Activated naive CD4-positive, alpha-beta T cell treated with anti-CD3 and anti-CD28 coated beads, Interleukin-2, amount 50 U/mL, for 72 hours (primary cell): ENCODE results near the gene THRA. TPM values are rescaled to one million over a fixed set of nuclear protein-coding genes. Genes with fewer than 3 reads are reported as not detected.

ENCODE experiments used
- ATAC-seq, 2 donors: fragments of 150-1000 bp; cut with Tn5 transposase; 2 replicates each; pipeline ENCODE4 v1.10.0; 2021; ENCODE audit warnings: mild to moderate bottlenecking in 2 of 2, moderate library complexity in 2 of 2
- DNase-seq, 2 donors: peaks; one replicate each; pipeline ENCODE4 v3.0.0; 2021 to 2022; ENCODE audit warnings: low spot score in 2 of 2
- H3K27ac Mint-ChIP-seq, 2 donors: one replicate each; pipeline ENCODE4 v1.8.0; 2022; ENCODE audit warnings: mild to moderate bottlenecking in 2 of 2, mixed read lengths in 2 of 2
- H3K36me3 Mint-ChIP-seq, 2 donors: one replicate each; pipeline ENCODE4 v1.8.0; 2022; ENCODE audit warnings: mixed read lengths in 2 of 2
- H3K9me3 Mint-ChIP-seq, 2 donors: one replicate each; pipeline ENCODE4 v1.8.0; 2022; ENCODE audit warnings: mixed read lengths in 2 of 2
- total RNA-seq, 2 donors: library from RNA; stranded (reverse); gene quantifications; one replicate each; pipeline ENCODE4 v1.2.3, GENCODE V29; 2022

THRA gene
- total RNA-seq, 2 donors from 2014 or later: 14.5 to 19.3 TPM

DNA sequence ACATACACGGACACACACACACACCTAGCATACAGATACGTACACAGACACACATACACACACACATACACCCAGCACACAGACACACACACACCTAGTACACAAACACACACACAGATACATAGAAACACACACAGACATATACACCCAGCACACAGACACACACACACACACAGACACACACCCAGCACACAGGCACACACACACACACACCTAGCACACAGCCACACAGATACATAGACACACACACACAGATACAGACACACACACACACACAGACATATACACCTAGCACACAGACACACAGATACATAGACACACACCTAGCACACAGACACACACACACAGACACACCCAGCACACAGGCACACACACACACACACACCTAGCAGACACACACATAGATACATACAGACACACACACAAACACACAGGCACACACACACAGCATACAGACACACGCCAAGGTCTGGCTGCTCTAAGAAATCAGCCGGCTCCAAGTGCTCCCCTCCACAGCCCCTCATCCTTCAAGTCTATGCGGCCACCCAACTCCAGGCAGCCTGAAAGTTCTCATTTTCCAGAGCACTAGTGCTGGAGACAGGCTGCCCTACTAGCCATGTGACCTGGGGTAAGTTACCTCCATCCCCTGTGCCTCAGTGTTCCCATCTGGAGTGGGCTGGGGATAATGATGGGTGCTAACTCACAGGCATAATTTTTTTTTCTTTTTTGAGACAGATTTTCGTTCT is 24.5 kb downstream of the THRA start:
- Mint-ChIP-seq H3K27ac (peak overlapping the region in 1 of 2 donors; percentile 1), H3K9me3 (no peaks in the 10 kb centered on the region), H3K36me3 (no peaks in the 10 kb centered on the region)
- ATAC-seq: no peak
- DNase-seq: no peak

DNA sequence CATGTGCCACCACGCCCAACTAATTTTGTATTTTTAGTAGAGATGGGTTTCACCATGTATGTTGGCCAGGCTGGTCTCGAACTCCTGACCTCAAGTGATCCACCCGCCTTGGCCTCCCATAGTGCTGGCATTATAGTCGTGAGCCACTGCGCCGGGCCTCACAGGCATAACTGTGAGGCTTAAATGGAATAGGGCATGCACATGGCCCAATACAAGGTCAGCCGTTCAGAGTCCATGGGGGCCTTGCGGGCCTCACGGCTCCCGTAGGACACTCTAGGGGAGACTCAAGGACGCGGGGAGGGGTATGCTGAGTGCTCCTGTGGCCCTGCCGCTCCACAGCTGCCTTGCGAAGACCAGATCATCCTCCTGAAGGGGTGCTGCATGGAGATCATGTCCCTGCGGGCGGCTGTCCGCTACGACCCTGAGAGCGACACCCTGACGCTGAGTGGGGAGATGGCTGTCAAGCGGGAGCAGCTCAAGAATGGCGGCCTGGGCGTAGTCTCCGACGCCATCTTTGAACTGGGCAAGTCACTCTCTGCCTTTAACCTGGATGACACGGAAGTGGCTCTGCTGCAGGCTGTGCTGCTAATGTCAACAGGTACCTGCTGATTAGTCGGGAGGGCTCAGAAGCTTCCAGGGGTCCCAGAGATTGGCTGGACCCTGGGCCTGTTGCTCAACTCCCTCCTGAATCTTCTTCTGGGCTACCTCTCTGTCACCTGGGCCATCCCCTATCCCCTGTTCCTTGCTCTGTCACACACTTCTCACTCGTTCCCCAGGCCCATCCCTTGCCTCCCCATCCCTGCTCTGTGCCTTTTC is 25.3 kb downstream of the THRA start:
- H3K27ac Mint-ChIP-seq: peak overlapping the region in 1 of 2 donors; percentile 1
- H3K36me3 Mint-ChIP-seq: no peaks in the 10 kb centered on the region
- no peak for DNase-seq
- ATAC-seq: no peak
- no peaks in the 10 kb centered on the region for H3K9me3 Mint-ChIP-seq

DNA sequence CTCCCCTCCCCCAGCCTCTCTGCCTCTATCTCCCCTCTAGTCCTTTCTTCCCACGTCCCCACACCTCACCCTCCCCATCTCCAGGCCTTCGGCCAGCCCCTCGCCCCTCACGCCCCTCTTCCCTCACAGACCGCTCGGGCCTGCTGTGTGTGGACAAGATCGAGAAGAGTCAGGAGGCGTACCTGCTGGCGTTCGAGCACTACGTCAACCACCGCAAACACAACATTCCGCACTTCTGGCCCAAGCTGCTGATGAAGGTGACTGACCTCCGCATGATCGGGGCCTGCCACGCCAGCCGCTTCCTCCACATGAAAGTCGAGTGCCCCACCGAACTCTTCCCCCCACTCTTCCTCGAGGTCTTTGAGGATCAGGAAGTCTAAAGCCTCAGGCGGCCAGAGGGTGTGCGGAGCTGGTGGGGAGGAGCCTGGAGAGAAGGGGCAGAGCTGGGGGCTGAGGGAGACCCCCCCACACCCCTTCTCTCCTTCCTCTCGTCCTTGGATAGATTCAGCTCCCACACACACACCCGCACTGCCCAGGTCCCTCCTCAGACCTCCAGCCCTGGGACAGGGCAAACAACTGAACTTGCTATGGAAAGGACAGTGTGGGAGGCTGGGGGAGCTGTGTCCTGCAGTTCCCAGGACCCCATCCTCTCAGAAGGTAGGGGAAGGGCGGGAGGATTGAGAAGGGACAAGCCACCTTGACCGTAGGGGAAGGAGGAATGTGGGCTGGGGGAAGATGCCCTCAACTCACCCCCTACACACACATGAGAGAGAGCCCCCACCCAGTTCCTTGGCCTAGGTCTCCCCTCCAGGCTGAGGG is 26.5 kb downstream of the THRA start:
- Mint-ChIP-seq H3K27ac (peak overlapping the region in 1 of 2 donors; percentile 95), H3K36me3 (peaks cover 0 to 7% of the 10 kb centered on the region in 2 donors), H3K9me3 (no peaks in the 10 kb centered on the region)
- DNase-seq: no peak
- ATAC-seq: no peak

DNA sequence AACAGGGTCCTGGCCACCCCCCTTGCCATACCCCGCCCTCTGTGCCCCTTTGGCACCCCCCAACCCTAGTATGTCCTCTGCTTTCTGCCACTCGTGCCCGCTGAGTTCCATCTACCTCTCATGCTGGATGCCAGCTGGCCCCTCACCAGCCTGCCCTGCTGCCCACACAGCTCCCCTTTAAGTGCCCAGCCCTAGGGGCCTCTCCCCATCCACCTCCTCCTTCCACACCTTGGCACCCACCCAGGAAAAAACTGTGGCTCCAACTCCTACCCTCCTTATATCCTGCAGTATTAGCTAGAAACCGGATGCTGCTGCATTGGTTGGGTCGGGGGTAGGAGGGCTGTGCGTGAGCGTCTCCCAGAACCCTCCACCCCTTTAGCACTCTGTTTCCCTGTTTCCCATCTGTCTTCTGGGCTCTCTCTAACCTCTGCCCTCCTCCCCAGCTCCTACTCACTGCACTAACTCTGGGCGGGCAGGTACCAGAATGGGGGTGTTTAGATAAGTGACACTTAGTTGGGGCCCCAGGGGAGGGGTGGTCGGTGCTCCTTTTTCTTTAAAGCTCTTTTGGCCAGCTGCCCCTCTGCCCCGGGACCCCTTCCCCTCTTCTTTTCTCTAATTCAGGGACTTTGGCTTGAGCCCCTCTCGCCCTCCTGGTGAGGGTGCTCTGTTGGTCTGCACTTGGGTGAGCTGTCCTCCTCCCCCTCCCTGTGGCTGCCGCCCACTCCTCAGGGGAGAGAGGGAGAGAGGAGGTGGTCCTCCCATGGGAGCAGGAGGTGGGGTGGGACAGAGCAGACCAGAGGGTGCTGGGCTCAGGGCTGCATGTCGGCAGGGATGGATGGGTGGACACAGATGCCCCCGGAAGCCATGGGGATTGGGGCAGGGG is 27.7 kb downstream of the THRA start:
- Mint-ChIP-seq H3K27ac (peak overlapping the region in 1 of 2 donors; percentile 4), H3K36me3 (peaks cover 0 to 8% of the 10 kb centered on the region in 2 donors), H3K9me3 (no peaks in the 10 kb centered on the region)
- ATAC-seq (no peak), DNase-seq (no peak)

DNA sequence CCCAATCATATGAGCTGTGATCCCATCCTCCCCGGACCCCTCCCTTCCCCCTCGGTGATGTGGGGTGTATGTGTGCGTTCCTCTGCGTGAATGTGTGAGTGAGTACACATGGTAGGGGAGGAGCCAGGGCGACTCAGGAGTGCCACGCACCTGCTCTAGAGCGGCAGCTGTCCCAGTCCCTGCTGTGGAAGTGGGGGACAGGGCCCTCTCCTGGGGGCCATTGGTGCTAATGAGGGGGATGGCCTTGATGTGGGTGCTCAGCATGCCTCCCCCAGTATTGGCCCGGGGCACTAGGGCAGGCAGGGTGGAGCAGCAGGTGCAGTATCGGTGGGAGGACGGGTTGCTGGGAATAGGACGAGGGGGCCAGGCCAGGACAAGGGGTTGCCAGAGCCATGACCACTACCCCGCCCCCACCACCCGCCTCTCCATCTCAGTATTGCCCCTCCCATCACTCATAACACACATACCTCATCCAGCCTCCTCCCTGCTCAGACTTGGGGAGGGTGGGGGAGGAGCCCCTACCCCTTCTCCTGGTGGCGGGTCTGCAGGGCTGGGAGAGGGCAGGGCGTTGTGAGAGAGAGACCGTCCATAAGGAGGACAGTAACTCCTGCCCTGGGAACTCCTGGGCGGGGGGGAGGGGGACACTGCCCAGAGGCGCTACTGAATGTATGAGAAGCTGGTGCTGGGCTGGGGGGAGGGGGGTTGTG is 29.1 kb downstream of the THRA start:
- DNase-seq (no peak), ATAC-seq (no peak)
- Mint-ChIP-seq H3K27ac (no peak overlapping the region), H3K36me3 (peaks cover 2 to 20% of the 10 kb centered on the region in 2 donors), H3K9me3 (peaks cover 0 to 4% of the 10 kb centered on the region in 2 donors)

DNA sequence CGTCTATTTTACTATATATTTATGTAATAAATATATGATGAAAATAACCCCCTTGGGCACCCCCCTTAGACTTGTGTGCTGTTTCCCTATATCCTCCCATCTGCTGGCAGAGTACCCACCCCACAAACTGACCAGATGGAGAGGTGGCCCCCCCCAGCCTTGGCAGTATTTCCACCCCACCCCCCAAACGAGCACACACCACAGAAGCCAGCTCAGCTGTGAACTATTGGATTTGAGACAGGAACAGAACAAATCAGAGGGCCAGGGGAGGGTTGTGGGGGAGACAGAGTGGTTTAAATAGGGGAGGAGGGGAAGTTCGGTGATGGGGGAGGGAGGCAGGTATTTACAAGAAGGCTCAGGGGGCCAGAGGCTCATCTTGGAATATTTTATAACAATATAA is 29.8 kb downstream of the THRA start:
- no peak for ATAC-seq
- Mint-ChIP-seq H3K36me3 (peaks cover 10 to 26% of the 10 kb centered on the region in 2 donors), H3K27ac (no peak overlapping the region), H3K9me3 (peaks cover 0 to 4% of the 10 kb centered on the region in 2 donors)
- no peak for DNase-seq

DNA sequence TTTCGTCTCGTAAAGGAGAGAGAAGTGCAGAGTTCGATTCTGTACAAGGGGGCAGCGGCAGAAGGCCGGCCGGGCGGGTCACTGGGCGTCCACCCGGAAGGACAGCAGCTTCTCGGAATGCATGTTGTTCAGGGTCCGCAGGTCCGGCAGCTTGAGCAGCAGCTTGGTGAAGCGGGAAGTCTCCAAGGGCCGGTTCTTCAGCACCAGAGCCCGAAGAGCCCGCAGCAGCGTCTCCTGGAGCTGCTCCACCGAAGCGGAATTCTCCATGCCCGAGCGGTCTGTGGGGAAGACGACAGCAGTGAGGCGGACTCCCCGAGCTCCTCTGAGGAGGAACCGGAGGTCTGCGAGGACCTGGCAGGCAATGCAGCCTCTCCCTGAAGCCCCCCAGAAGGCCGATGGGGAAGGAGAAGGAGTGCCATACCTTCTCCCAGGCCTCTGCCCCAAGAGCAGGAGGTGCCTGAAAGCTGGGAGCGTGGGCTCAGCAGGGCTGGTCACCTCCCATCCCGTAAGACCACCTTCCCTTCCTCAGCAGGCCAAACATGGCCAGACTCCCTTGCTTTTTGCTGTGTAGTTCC is 30.3 kb downstream of the THRA start:
- Mint-ChIP-seq H3K27ac (peak overlapping the region; percentile 5 to 8), H3K36me3 (peaks cover 11 to 31% of the 10 kb centered on the region in 2 donors), H3K9me3 (peaks cover 0 to 4% of the 10 kb centered on the region in 2 donors)
- DNase-seq (no peak), ATAC-seq (no peak)

DNA sequence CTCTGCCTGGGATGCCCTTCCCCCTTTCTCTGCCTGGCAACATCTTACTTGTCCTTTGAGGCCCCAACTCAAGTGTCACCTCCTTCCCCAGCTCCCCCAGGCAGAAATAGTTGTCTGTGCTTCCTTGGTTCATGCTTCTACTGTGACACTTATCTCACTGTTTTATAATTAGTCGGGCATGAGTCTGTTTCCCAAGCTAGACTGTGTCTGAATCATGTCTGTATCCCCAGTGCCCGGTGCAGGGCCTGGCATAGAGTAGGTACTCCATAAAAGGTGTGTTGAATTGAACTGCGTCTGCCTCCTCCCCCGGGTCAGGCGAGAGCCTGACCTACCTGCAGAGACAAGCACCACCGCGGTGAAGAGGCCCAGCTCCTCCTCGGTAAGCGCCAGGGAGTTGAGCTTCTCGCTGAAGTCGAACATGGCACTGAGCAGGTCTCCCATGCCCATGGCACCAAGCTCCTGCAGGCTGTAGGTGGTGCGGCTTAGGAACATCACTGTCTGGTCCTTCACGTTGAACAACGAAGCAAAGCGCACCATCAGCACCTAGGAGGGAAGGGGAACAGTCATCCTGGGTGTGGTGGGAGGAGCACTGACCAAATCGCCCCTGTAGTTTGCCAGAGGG is 30.9 kb downstream of the THRA start:
- no peak for DNase-seq
- H3K9me3 Mint-ChIP-seq: peaks cover 0 to 7% of the 10 kb centered on the region in 2 donors
- peak overlapping the region; percentile 8 to 32 for H3K27ac Mint-ChIP-seq
- no peak for ATAC-seq
- H3K36me3 Mint-ChIP-seq: peaks cover 11 to 37% of the 10 kb centered on the region in 2 donors

DNA sequence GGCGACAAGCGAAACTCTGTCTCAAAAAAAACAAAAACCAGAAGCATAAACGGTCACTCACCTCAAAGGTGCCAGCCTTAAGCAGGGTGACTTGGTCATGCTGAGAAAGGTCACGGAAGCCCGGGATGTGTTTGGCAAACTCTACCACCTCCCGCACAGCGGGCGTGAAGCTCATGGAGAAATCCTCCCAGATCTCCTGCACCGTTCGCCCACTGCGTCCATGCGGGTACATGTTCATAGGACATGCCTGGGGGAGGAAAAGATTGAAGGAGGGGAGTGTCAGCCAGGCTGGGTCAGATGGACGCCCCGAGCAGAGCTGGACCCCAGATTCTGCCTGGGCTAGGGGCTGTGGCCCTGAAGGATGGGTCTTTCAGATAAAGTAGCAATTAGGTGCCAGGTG is 32.1 kb downstream of the THRA start:
- no peak for ATAC-seq
- no peak for DNase-seq
- Mint-ChIP-seq H3K36me3 (peaks cover 11 to 45% of the 10 kb centered on the region in 2 donors), H3K9me3 (peaks cover 0 to 12% of the 10 kb centered on the region in 2 donors), H3K27ac (peak overlapping the region in 1 of 2 donors; percentile 87)

DNA sequence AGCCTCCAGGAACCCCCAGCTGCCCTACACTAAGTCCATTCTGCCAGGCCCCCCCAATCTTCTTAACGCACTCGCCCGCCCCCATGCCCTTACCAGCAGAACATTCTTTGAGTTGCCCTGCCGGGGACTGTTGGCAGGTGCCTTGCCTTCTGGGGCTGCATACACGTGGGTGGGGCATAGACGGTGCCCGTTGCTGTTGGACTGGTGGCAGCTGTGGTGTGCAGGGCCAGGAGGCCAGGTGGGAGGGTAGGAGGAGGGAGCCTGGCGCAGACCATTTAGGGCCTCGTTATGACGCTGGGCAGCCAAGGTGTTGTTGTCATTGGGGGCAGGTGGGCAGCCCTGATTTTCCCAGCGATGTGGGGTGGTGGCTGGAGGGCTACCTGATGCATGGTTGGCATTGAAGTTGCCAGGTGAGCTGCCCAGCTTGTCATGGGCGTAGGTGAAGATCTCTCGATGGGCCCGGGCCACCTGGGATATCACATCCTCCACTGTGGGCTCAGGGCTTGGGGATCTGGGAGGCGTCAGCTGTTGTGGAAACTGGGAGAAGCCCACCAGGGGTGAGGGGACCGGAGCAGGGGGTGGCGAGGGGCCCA is 32.7 kb downstream of the THRA start:
- H3K27ac Mint-ChIP-seq: peak overlapping the region; percentile 75 to 87
- DNase-seq (no peak), ATAC-seq (no peak)
- peaks cover 11 to 50% of the 10 kb centered on the region in 2 donors for H3K36me3 Mint-ChIP-seq
- H3K9me3 Mint-ChIP-seq: peaks cover 0 to 12% of the 10 kb centered on the region in 2 donors

DNA sequence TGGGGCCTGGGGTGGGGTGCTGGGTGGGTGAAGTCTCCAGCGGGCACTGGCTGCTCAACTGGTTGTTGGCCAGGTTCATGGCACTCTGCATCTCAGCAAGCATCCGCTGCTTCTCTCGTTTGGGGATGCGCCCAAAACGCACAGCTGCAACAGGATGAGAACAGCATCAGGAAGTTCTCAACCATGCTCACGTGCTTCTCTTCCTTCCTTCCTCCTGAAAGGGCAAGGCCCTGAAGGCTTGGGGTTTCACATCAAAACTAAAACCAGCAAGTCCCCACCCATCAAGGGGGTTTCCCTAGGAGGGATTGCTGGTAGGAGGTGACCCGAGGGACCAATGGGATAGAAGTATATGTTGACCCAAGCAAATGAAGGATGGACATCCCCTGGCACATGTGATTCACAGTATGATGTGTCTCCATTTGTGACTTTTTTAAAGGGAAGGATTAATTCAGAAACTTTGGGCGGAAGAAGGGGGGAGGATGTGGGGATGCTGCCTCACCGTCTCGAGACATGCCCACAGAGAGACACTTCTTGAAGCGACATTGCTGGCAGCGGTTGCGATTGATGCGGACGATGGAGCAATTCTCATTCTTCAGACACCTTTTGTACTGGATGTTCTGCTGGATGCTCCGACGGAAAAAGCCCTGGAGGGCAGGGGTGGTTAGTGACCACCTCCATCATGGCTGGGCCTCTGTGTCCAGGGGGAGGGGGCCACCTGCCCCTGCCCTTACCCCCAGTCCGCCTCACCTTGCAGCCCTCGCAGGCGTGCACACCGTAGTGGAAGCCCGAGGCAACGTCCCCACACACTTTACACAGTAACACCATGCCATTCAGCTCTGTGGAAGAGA is 33.4 kb downstream of the THRA start:
- H3K36me3 Mint-ChIP-seq: peaks cover 11 to 50% of the 10 kb centered on the region in 2 donors
- H3K27ac Mint-ChIP-seq: peak overlapping the region; percentile 44 to 87
- ATAC-seq: peak; percentile 78 to 85
- peaks cover 0 to 12% of the 10 kb centered on the region in 2 donors for H3K9me3 Mint-ChIP-seq
- DNase-seq: peak; percentile 78 to 92

DNA sequence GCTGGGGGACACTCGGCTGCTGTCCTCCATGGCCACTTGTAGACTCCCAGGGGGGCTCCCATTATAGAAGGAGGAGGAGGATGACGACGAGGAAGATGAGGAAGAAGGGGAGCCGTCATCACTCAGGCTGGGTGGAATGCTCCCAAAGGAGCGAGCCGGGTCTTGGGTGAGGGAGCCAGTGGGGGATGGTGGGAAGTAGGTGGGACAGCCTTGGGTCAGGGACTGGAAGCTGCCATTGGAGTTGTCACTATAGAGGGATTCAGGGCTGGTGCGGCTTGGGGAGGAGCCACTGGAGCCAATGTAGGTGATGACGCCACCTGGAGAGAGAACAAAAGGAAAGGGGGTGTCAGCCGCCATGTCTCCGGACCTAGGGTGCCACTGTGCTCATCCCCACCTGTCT is 34.3 kb downstream of the THRA start:
- ATAC-seq: no peak

More for the DNA sequence above, 34.3 kb downstream of the THRA start:
- H3K36me3 Mint-ChIP-seq: peaks cover 11 to 50% of the 10 kb centered on the region in 2 donors
- H3K9me3 Mint-ChIP-seq: peaks cover 0 to 12% of the 10 kb centered on the region in 2 donors
- DNase-seq: no peak
- H3K27ac Mint-ChIP-seq: peak overlapping the region in 1 of 2 donors; percentile 87
